Panc1 (cell line): ENCODE data around the gene FAM13B.
"Not testable (repeated sequence)": the region's sequence is repeated elsewhere in the genome, so short reads cannot be mapped to it uniquely, and the experiment has no call there.

Experiments
- SIN3A ChIP-seq: IDR thresholded peaks from 2 replicates; pipeline ENCODE4 v1.6.1; 2012; ENCODE audit warnings: low read depth, mild to moderate bottlenecking, low read length, moderate library complexity, borderline replicate concordance; ENCODE audit not compliant: insufficient read depth
- TF ChIP-seq, protein P1 (sequence below): fragments of 450-650 bp; IDR thresholded peaks from 2 replicates; pipeline ENCODE4 v1.5.1; 2017; ENCODE audit warnings: mild to moderate bottlenecking

DNA sequence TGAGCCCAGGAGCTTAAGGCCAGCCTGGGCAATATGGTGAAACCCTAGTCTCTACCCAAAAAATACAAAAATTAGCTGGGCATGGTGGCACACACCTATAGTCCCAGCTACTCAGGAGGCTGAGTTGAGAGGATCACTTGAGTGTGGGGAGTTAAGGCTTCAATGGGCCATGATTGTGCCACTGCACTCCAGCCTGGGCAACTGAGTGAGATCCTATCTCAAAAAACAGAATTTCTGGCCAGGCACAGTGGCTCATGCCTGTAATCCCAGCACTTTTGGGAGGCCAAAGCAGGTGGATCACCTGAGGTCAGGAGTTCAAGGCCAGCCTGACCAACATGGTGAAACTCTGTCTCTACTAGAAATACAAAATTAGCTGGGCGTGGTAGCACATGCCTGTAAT lies 19.8 kb upstream of the FAM13B start:
- not testable (repeated sequence) for TF ChIP-seq SIN3A
- TF ChIP-seq, protein P1, sequence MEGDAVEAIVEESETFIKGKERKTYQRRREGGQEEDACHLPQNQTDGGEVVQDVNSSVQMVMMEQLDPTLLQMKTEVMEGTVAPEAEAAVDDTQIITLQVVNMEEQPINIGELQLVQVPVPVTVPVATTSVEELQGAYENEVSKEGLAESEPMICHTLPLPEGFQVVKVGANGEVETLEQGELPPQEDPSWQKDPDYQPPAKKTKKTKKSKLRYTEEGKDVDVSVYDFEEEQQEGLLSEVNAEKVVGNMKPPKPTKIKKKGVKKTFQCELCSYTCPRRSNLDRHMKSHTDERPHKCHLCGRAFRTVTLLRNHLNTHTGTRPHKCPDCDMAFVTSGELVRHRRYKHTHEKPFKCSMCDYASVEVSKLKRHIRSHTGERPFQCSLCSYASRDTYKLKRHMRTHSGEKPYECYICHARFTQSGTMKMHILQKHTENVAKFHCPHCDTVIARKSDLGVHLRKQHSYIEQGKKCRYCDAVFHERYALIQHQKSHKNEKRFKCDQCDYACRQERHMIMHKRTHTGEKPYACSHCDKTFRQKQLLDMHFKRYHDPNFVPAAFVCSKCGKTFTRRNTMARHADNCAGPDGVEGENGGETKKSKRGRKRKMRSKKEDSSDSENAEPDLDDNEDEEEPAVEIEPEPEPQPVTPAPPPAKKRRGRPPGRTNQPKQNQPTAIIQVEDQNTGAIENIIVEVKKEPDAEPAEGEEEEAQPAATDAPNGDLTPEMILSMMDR, result not testable (repeated sequence)
